ENCODE data around the gene SH2B3.

DNA sequence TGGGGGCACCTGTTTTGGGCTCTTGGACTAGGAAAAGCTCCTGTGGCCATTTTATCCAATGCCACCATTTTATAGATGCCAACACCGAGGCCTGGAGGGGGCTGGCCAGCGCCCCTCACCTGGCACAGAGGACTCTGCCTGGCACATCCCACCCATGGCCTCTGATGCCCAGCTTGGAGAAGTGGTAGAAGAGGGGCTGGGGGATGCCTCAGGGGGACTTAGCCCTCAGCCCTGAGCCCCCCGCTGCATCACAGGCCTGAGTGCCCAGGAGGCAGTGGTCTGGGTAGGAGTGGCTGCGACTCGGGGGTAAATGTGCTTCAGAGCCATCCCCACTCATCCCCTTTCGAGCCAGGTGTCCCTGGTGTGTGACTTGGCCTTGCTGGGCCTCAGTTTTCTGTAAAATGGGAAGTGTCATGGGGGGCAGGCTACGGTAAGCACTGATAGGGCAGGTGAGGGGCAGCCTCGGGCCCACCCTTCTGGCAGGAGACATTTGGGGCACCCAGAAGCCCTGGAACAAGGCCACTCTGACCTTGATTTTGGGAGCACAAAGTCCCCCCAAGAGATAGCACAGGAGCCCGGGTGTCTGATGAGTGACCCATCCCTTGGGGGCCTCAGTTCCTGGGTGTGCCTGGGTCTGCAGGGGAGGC, 22.5 kb downstream of the SH2B3 start:
- no peak for TF ChIP-seq POLR2AphosphoS5 (IDR thresholded peaks at IDR 0.05; ENCODE audit: low read depth, low read length)
- TF ChIP-seq POLR2A (IDR thresholded peaks at IDR 0.05; ENCODE audit: low read depth, low read length) = no peak
- no peak for TF ChIP-seq SPI1 (IDR thresholded peaks at IDR 0.05; ENCODE audit: low read depth, low read length)
- TF ChIP-seq TAF1 (IDR thresholded peaks at IDR 0.05; ENCODE audit: low read depth, low read length) = no peak
- TF ChIP-seq POU2F2 (IDR thresholded peaks at IDR 0.05; ENCODE audit: low read depth, low read length) = 0 out of 2 replicates have a peak, but pooled peaks have one; percentile 43

Data from GM12891 (cell line).